GM19025 (cell line): ENCODE data around the gene KRT86.
"Not testable (repeated sequence)": the region's sequence is repeated elsewhere in the genome, so short reads cannot be mapped to it uniquely, and the experiment has no call there.

ENCODE experiments used
- ATAC-seq: cut with Tn5 transposase; IDR thresholded peaks from one replicate; pipeline ENCODE4 v1.9.1; 2021; ENCODE audit warnings: mild to moderate bottlenecking, low read depth, moderate library complexity; ENCODE audit not compliant: unreplicated experiment

Gene KRT86

DNA sequence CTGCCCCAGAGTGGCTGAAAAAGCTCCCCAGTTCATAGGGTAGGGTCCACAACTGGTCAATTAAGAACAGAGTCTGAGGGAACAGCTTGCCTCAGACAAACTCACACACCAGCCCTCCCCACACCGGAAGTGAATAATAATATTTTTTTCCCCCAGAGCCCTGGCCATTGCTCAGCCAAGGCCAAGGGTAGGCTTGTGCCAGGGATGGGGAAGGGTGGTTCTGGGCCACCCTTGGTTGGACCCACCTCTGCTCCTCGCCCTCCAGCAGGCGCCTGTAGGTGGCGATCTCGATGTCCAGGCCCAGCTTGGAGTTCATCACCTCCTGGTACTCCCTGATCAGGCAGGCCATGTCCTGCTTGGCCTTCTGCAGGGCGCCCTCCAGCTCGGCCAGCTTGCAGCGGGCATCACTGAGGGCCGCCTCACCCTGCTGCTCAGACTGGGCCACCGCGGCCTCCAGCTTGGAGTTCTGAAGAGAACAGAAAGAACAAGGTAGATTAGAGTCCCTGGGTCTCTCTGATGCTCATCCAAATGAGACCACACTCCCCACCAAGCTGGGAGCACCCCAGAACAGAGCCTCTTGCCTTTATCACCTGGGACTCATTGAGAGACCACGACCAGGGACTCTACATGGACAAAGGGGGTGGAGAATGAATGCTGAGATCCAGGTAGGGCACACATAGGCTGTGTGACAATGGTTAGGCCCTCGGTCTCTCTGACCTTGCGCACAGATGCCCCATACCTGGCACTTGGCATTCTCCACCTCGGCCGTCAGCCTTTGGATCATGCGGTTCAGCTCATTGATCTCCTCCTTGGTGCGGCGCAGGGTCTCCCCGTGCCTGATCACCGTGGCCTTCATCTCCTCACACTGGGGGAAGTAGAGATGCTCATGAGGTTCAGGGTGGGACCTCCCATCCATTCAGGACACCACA, 12.7 kb downstream of the KRT86 start:
- ATAC-seq: not testable (repeated sequence)

- peak; percentile 73 for ATAC-seq
Measured at GRCh38 chr12:52287816-52288805, 13.7 kb downstream of the KRT86 start.

GRCh38 chr12:52290483-52291134, 16.2 kb downstream of the KRT86 start:
- ATAC-seq: not testable (repeated sequence)

- no peak for ATAC-seq
Measured at GRCh38 chr12:52291267-52291935, 17.0 kb downstream of the KRT86 start, which contains the start of gene KRT81. Gene KRT81, minus strand, starts transcription at chr12:52291534. Its CDS starts 69 bp downstream, at chr12:52291465.

DNA sequence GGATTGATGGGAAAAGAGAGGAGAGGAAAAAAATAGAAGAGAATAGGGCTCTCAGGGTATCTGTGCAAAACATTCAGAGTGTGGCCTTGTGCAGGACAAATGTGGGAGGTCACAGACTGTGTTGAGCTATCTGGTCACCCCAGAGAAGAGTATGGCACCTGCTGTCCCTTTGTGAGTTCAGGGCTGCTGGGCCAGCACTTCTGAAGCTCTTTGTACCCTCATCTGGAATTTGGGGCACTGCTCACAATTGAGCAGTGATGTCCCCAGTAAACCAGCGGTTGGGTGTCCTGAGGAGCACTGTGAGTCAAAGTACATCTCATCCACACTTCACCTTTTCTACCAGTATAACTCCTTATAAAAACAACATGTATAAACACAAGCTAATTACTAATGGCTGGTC, 19.5 kb downstream of the KRT86 start:
- no peak for ATAC-seq

DNA sequence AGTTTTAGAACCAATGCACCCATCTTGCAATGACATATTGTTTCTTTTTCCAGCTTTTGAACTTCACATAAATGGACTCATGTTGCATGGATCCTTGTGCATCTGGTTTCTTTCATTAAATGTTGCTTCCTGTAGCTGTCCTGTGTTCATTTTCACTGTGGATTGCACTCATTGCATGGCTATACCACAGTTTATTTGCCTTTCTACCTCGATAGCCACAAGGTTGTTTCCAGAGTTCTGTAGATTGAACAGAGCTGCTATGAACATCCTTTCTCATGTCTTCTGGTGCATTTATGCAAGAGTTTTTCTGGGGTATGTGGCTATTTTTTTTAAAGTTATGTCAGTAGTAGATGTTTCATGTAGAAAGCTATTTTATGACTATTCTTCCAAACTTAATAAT, 20.4 kb downstream of the KRT86 start:
- ATAC-seq: no peak

DNA sequence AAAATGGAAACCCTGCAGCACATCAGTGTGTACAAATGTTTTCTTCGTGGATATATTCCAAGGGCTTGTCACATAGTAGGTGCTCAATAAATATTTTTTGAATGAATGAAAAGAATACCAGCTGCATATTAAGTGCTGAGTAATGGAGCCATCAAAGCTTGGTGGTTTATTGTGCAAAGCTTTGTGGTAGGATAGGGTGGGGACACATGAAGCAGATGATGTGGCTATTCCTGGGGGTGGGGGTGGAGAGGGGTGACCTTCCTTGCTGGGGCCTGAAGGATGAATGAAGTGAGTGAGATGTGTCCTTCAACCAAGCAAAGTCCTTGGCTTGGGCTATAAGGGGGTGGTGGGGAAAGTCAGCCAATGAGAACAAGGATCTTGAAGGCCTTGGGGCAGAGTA, 21.2 kb downstream of the KRT86 start:
- no peak for ATAC-seq

DNA sequence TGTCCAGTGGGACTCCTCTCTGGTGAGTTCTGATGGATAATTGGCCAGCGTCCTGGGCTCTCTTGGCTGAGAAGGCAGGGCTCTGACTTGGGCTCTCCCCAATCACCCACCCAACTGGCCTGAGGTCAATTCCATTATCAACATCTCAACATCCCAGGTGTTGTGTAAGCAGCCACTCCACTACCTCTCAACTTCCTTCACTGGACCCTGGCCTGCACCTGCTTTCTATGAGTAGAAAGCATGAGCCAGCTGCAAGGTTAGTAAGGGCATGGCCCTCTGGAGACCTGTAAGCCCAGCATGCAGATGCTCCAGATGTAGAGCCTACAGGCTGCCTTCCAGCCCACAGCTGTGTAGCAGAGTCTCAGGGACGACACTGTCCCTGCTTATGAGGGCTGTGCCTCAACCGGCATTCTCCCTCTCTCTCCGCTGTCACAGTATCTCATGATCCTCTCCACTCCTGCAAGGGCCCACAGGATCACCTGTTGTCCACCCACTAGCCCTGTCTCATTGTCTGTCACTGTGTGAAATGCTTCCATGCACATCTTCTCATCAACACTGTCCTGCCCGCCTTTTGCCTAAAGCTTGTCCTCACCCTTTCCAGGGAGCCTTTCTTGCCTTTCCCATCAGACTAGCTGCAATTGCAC, 22.2 kb downstream of the KRT86 start:
- no peak for ATAC-seq

- no peak for ATAC-seq
Measured at GRCh38 chr12:52298677-52299190, 24.3 kb downstream of the KRT86 start.

DNA sequence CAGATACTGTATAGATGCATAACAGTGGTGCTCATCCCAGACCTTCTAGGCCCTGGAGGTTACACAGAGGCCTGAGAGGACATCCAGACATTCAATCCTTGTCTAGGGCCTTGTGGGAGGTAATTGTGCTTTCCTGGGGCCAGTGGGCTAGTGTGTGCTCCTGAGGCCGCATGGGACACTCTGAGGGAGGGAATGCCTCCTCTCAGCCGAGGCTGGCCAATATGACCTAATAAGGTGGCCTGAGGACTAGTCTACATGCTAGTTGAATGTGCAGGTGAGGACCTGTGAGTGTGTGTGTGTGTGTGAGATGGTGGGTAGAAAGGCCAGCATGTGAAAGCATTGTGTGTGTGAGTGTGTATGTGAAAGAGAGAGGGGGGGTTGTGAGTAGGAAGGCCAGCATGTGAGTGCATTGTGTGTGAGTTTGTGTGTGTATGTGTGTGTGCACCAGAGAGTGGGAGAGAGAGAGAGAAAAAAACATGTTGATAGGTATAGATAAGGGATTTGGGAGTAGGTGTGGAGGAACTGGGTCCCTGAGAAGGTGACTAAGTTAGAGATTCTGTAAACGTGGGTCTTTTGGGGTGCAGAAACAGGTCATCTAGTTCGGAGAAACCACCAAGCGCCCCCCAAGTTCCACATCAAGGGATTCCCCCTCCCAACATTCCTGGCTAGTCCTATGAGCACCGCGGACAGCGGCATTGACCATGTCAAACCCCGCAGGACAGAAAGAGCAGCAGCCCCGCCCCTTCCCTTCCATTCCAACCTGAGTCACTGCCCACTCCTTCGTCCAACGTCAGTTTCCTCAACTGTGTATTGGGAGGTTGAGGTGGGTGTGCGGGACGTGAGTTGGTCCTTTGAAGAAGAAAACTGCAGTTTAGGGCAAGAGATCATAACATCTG, 26.6 kb downstream of the KRT86 start:
- no peak for ATAC-seq

DNA sequence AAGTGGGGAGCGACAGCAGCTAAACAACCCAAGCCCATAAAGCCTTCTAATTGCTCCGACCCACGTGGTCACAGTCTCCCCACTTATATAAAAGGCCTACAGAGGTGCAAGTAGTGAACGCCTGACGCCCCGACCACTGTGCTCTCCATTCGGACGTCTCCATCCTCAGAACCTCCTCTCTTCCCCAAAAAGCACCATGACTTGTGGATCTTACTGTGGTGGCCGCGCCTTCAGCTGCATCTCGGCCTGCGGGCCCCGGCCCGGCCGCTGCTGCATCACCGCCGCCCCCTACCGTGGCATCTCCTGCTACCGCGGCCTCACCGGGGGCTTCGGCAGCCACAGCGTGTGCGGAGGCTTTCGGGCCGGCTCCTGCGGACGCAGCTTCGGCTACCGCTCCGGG, 27.3 kb downstream of the KRT86 start:
- ATAC-seq: not testable (repeated sequence)

DNA sequence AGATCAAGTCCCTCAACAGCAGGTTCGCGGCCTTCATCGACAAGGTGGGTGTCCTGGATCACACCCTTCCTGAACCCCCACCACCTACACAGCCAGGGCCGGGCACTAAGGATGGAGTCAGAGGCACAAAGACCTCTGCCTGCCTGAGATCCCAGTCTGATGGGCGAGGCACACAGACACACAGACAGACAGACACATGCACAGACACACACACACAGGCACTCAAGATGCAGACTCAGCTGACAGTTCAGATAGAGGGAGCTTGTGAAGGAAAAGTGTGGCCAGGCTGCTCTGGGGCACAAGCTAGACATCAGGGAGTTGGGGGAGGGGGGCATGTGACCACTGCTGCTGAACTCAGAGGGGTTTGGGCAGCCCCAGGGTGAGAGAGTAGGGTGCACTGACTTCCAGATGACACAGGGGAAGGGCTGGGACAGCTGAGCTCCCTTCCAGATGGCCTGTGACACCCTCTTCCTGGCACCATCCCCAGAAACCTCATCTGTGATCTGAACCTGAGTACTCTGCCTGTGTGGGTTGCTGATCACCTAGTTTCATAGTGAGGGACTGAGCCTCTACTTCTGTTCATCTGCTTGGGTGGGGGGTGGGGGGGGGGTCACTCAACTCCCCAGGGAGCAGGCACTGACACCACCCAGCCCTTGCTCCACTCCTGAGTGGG, 27.9 kb downstream of the KRT86 start:
- not testable (repeated sequence) for ATAC-seq

DNA sequence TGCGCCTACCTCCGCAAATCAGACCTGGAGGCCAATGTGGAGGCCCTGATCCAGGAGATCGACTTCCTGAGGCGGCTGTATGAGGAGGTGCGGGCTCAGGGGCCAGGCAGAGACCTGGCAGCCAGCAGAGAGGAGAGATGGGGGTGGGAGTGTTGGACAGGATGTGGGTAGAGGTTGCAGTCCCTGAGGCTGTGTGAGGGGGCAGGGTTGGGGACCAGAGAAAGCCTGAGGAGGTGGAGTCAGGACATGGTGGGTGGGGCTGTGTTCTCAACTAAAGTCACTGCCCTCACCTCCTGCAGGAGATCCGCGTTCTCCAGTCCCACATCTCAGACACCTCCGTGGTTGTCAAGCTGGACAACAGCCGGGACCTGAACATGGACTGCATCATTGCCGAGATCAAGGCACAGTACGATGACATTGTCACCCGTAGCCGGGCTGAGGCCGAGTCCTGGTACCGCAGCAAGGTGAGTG, 30.5 kb downstream of the KRT86 start:
- peak; percentile 81 for ATAC-seq

DNA sequence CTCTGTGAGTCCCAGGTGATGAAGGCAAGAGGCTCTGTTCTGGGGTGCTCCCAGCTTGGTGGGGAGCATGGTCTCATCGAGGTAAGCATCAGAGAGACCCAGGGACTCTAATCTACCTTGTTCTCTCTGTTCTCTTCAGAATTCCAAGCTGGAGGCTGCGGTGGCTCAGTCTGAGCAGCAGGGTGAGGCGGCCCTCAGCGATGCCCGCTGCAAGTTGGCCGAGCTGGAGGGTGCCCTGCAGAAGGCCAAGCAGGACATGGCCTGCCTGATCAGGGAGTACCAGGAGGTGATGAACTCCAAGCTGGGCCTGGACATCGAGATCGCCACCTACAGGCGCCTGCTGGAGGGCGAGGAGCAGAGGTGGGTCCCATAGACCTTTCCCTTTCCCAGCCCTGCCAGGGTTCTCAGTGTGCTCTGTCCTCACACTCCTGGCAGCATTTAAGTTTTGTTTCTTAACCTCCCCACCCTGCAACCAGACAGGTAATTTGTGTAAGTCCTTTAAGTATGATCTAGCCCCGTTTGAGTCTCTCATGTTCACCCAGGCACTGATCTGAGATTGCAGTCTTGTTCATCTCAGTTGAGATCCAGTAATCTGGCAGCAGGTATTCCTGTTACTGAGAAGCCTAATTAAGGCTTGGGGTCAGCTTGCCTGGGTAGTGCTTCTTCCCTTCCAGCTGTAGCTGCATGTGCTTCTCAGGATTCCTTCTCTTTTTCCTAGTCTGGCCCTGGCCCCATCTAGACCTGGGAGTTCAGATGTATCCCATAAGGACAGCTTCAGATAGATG, 31.7 kb downstream of the KRT86 start:
- ATAC-seq: no peak

- no peak for ATAC-seq
Measured at GRCh38 chr12:52306731-52307130, 32.3 kb downstream of the KRT86 start.

DNA sequence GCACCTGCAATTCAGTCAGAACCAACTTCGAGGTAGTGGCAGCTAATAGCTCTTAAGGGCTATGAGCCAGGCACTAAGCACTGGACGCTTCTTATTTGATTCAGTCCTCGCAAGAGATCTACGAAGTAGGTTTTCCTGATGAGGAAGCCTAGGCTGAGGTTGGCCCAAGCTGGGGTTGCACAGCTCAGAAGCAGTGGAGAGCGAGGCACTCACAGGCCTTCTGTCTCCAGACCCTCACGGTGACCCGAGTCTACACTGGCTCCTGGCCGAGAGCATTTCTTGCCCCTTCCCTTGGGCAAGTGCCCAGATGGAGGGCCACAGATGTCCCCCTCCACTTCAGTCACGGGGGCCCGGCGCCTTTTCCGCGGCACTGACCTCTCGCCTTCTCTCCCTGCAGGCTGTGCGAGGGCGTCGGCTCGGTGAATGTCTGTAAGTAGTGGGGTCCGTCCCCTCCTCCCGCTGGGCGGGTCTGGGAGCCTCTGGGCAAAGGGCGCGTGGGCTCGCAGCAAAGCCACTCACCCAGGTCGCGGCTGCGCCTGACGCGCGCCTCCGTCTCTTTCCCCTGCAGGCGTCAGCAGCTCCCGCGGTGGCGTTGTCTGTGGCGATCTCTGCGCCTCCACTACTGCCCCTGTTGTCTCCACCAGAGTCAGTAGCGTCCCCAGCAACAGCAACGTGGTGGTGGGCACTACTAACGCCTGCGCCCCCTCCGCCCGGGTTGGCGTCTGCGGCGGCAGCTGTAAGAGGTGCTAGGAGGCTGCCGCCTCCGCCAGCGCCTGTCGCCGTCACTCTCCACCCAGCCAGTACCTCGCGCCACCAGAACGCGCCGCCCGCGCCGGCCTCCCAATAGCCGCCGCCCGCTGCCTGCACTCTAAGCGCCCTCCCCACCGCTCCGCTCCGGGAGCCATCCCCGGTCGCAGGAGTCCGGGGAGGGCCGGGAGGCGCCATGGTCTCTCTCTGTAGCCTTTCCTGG, 33.7 kb downstream of the KRT86 start:
- no peak for ATAC-seq
